GM23338 (cell line): ENCODE data around the gene CMIP.

Source experiments
- CREB1 ChIP-seq: fragments of 250-450 bp; sonication (Bioruptor Pico); IDR thresholded peaks from 2 replicates; pipeline ENCODE4 v1.5.0; 2020; ENCODE audit warnings: low read depth, mild to moderate bottlenecking, moderate library complexity
- CTCF ChIP-seq, 2 experiments: fragments of 200-600 bp in 1 of 2; sonication (generic) in 1 of 2; conservative IDR thresholded peaks; 2 replicates each; pipeline versions ENCODE4 v1.5.1 to v1.6.1; 2016 to 2017; ENCODE audit warnings: antibody characterized with exemption in 2 of 2, low read depth in 2 of 2, mild to moderate bottlenecking in 2 of 2, moderate library complexity in 1 of 2
- ETS1 ChIP-seq: IDR thresholded peaks from 2 replicates; pipeline ENCODE4 v1.6.1; 2016; ENCODE audit warnings: antibody characterized with exemption
- EZH2 ChIP-seq: fragments of 200-600 bp; sonication (generic); IDR thresholded peaks from one replicate; pipeline ENCODE4 v1.8.0; 2017; ENCODE audit warnings: antibody characterized with exemption, mild to moderate bottlenecking, low read depth; ENCODE audit not compliant: unreplicated experiment
- EZH2phosphoT487 ChIP-seq: fragments of 200-600 bp; sonication (generic); IDR thresholded peaks from one replicate; pipeline ENCODE4 v1.8.1; 2018; ENCODE audit warnings: antibody characterized with exemption; ENCODE audit not compliant: unreplicated experiment
- JUNB ChIP-seq: IDR thresholded peaks from one replicate; pipeline ENCODE4 v1.6.1; 2016; ENCODE audit warnings: antibody characterized with exemption; ENCODE audit not compliant: unreplicated experiment
- NANOG ChIP-seq: IDR thresholded peaks from 2 replicates; pipeline ENCODE4 v1.6.1; 2016; ENCODE audit warnings: antibody characterized with exemption, borderline replicate concordance
- POLR2AphosphoS5 ChIP-seq: IDR thresholded peaks from 2 replicates; pipeline ENCODE4 v1.6.1; 2016; ENCODE audit warnings: antibody characterized with exemption, low read depth
- REST ChIP-seq: IDR thresholded peaks from one replicate; pipeline ENCODE4 v1.6.1; 2018; ENCODE audit warnings: antibody characterized with exemption; ENCODE audit not compliant: unreplicated experiment
- ZNF114 ChIP-seq: fragments of 250-450 bp; sonication (Bioruptor Pico); IDR thresholded peaks from 2 replicates; pipeline ENCODE4 v1.5.0; 2020; ENCODE audit warnings: mild to moderate bottlenecking, moderate library complexity
- ZNF331 ChIP-seq: fragments of 250-450 bp; sonication (Bioruptor Pico); IDR thresholded peaks from 2 replicates; pipeline ENCODE4 v1.5.0; 2020; ENCODE audit warnings: low read depth, mild to moderate bottlenecking, moderate library complexity

GRCh38 chr16:81608523-81609209 lies 164.1 kb downstream of the CMIP start:
- TF ChIP-seq CTCF (conservative IDR thresholded peaks at IDR 0.05; ENCODE audit: low read depth in 2 of 2) (no peak), EZH2 (no peak), REST (no peak), JUNB (no peak), EZH2phosphoT487 (no peak), ZNF114 (no peak), POLR2AphosphoS5 (no peak), NANOG (no peak), ZNF331 (CRISPR knock-in tag) (no peak), CREB1 (CRISPR knock-in tag) (no peak), ETS1 (no peak)
